ENCODE results near the gene PPP4R3B.

Gene PPP4R3B

DNA sequence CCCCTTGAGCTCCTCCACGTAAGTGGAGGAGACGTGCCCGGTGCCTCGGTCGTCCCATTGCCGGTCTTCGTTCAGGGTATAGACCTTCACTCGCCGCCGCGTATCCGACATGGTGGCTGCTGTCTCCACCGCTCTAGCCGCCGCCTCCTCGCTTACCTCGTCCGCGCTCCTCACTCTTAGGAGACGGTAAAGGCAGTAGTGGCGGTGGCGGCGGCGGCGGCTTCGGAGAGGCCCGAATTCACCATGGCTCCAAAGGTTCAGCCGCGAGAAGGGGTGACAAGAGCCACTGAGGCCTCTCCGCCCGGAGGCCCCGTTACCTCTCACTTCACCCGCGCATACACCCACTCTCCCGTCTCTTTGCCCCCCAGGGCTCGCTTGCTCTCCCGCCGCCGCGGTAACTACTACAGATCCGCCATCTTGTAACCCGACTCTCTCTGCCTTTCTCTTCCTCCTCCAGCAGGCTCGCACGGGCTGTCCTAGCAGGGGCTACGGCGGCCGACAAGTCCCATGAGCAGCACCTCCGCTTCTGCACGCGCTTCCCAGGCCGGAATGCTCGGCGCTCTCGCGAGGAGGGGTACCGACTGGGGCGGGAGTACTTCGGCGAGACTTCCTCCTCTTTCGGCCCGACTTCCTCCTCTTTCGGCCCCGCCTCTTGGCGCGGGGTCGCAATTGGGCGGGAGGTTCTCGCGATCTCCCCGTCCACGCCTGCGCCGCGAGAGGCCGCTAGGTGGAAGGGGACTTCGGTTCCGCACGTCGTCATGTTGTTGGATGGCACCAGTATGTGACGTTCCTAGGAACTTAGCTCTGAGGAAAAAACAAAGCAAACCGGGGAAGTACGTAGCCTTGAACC, at the start of gene PPP4R3B:
TSS of gene PPP4R3B (minus strand) at position 448 of the 850 bp plus-strand sequence. CDS start at position 111, 337 bp downstream.
- peak within 1 kb of the TSS; percentile 54 to 98 (median 84) for H3K4me3 ChIP-seq
- H3K27ac ChIP-seq, result peak within 1 kb of the TSS; percentile 85 to 100 (median 99)

DNA sequence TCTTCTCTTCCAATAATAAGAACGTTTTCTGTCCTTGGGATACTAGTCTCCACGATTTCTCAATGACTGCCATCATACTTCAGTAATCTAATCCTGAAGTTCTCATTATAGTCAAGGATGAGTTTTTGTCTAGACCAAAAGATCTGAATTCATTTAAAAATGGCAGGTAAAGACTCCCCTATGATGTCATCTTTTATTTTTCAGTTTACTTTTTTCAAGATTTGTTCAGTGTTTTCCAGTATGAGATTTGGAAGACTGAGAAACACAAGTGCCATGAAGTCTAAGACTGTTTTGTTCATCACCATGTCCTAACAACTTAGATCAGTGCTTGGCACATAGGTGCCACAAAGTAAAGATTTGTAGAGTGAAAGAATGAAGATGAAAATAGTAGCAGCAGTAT, 35.8 kb upstream of the PPP4R3B start:
- H3K27ac ChIP-seq, result no peak overlapping the region
- no peak overlapping the region for H3K4me3 ChIP-seq

DNA sequence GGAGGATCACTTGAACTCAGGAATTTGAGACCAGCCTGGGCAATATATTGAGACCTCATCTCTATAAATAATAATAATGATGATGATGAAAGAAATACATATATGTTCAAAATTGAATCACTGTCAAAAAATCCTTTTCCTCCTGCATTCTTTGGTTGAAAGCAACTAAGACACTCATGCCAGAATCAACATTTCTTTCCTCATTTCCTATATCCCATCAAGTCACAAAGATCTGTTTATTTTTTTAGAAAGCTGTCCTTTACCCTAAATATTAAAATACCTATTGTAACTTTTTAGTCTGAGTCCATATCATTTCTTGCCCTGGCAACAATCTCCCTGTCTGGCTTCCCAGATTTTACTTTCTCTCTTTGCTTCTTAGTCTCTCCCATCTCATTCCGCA, 31.8 kb upstream of the PPP4R3B start:
- no peak overlapping the region for H3K27ac ChIP-seq
- H3K4me3 ChIP-seq, result no peak overlapping the region

DNA sequence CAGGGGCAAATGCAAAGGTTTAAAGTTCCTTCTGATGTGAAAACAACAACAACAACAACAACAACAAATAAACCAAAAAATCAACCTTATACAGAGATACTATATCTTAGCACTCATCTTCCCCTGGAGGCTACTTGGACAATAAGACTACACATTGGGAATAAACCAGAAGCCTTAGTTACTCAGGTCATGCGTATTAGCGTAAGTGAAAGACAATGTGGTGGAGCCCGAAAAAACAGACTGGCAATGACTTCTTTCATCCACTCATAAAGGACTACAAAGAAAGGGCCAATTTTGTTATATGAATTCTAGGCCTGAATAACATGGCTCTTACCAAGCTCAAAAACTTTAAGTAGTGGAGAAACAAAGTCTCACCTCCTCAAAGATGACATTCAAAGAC, 19.4 kb upstream of the PPP4R3B start:
- Histone ChIP-seq H3K4me3 (no peak overlapping the region), H3K27ac (no peak overlapping the region)

DNA sequence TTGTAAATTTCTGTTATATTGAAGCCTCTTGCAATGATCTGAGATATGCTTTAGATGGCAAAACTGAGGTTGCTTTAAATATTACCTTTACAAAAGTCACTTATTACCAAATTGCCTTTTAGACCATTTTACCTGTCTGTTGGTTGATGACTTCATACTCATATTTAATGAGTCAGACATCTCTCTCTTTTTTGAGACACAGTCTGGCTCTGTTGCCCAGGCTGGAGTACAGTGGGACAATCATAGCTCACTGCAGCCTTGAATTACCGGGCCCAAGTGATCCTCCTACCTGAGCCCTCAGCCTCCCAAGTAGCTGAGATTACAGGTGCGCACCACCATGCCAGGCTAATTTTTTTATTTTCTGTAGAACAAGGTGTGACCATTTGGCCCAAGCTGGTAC, 11.5 kb upstream of the PPP4R3B start:
- no peak overlapping the region for H3K27ac ChIP-seq
- no peak overlapping the region for H3K4me3 ChIP-seq

DNA sequence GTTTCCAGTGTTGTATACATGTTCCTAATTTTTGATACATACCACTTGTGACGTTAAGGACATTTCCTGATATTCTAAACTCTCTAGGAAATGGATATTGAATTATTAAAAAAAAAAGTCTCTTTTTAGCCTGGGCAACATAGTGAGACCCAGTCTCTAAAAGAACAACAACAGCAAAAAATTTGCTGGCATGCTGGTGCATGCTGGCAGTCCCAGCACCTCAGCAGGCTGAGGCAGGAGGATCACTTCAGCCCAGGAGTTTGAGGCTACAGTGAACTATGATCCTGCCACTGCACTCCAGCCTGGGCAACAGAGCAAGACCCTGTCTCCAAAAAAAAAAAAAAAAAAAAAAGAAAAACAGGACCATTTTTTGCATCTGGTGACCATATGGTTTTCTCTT, 10.5 kb upstream of the PPP4R3B start:
- Histone ChIP-seq H3K27ac (no peak overlapping the region), H3K4me3 (no peak overlapping the region)

DNA sequence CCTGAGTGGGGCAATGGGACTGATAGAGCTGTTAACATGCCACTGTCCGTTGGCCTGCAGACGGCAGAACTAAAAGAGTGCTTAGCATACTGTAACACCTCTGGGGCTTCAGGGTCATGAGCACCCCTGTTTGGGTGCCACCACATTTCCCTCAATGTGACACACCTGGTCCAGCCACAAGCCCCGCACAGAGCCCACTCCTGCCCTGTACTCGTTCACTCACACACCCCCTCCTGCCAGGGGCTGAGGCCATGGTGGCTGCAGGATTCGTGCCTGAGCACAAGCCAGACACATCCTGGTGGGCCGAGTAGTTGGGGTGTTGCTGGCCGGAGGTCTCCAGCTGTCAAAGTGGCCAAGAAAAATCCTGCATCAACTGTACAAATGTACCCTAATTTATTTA, 4.4 kb upstream of the PPP4R3B start:
- H3K4me3 ChIP-seq, result no peak overlapping the region
- H3K27ac ChIP-seq, result no peak overlapping the region

DNA sequence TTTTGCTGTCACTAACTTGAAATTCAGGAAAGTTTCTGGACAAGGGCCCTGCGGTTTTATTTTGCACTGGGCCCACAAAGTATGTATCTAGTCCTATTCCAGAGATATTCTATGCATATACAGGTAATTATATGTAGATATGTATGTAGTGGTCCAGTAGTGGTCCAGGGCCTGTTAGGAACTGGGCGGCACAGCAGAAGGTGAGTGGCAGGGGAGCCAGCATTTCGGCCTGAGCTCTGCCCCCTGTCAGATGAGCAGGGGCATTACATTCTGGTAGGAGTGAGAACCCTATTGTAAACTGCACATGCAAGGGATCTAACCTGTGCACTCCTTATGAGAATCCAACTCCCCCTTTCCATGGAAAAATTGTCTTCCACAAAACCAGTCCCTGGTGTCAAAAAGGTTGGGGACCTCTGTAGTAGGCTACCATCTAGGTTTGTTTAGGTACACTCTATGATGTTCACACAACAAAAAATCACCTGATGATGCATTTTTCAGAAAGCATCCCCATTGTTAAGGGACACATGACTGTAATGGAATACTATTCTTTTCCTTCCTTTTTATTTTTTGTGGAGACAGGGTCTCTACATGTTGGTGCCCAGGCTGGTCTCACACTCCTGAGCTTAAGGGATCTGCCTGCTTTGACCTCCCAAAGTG, 2.8 kb upstream of the PPP4R3B start:
- Histone ChIP-seq H3K27ac (no peak overlapping the region), H3K4me3 (no peak overlapping the region)

DNA sequence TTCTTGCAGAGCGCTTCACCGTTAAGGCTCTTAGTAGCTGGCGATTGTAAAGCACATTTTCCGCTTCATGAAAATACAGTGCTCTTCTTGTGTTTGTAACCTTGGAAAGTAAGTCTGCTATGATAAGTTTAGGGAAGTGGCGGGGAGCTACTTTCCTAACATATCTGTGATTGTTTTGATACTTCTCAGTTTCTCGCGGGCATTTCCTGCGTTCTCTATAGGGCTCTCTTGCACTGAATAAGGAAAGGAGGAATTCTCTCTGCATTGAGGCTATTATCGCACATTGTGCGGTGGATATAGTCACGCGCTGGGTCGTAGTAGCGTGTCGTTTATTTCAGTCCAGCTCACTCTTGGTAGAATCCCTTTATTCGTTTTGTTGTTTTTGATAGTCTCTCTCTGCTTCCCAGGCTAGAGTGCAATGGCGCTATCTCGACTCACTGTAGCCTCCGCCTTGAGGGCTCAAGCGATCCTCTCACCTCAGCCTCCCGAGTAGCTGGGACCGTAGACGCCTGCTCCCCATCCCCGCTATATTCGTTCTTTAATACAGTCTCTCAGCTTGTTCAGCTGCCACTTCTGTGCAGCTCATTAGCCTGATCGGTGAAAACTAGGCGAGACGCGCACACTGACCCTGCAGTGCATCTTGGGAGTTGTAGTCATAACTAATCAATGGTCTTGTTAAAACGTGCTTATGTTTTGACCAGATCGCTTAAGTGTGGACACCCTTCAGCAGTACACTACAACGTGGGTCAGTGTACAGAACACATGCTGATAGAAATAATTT, 1.0 kb upstream of the PPP4R3B start:
- Histone ChIP-seq H3K4me3 (peak overlapping the region; percentile 54 to 98 (median 84)), H3K27ac (peak overlapping the region; percentile 57 to 100 (median 92))

DNA sequence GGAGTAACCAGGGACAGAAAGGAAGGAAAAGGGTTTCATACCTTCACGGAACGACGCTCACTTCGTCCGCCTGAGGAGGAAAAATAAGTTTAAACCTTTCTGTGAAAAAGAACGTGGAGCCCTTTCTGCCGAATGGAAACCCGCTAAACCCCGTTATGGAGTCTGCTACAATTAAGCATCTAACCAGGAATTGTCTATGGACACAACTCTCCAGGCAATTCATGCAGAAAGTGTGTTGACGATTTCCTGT, 528 bp upstream of the PPP4R3B start:
- Histone ChIP-seq H3K4me3 (peak overlapping the region; percentile 54 to 98 (median 84)), H3K27ac (peak overlapping the region; percentile 57 to 100 (median 92))

DNA sequence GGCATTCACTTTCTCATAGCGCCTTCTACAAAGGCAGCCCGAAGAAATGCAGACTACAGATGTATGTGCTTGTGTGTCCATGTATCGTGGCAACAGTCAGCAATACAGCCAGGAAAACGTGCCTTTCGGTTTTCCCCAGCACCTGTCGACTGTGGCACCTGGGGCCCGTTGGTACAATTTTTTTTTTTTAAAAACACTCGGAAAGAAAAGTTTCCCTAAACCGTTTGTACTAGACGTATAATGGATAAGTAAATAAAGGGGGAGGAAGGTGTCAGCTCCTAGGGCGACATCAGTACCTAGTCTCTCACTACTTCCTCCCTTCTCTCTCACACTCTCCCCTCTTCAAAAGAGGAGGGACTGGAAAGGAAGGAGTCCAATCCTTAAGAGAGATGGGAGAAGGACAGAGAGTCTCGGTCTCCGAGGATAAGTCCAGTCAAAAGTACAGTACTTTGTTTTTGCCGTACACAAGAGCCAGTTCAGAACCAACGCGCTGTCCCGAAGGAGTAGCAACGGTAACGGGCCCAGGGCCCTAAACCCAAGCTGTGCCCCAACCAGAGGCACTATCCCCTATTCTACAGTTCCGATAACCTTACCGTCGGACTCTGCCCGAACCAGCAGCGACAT, 759 bp downstream of the PPP4R3B start:
- Histone ChIP-seq H3K27ac (peak overlapping the region; percentile 85 to 100 (median 99)), H3K4me3 (peak overlapping the region; percentile 54 to 98 (median 84))

DNA sequence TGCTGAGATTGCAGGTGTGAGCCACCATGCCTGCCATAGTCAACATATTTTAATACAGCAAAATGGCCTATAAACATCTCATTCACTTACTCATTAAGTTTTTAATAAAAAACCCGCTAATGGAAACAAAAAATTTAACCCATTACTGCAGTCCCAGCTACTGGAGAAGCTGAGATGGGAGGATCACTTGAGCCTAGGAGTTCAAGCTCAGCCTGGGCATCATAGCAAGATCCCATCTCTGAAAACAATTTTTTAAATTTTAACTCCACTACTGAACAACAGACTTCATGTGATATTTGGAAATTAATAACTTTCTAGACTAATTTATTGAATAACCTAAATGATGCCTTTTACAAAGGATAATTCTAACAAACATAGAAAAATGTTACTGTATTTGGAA, 5.4 kb downstream of the PPP4R3B start:
- no peak overlapping the region for H3K4me3 ChIP-seq
- H3K27ac ChIP-seq, result no peak overlapping the region

DNA sequence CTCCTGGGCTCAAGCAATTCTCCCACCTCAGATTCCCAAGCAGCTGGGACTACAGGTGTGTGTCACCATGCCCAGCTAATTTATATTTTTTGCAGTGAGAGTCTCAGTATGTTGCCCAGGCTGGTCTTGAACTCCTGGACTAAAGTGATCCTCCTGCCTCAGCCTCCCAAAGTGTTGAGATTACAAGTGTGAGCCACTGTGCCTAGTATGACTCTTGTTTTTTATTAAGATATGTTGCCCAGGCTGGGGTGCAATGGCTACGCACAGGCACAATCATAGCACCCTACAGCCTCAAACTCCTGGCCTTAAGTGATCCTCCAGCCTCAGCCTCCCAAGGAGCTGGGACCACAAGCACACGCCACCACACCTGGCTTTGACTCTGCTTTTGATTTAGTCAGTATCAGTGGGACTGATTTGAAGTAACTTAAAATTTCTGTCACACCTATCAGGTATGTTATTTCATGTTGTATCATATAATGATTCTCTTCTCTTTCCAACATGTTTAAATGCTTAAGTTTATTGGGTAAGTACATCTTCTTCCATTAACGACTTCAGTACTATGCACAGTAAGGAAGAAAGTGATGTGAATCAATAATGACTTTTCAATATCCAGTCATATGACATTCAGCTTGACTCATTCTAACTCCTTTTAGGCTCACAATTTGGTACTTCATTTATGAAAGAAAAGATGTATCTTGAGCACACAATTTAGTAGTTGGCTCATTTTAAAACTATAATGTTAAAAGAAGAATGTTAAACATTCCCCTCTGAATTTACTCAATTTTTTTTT, 6.3 kb downstream of the PPP4R3B start:
- Histone ChIP-seq H3K27ac (no peak overlapping the region), H3K4me3 (no peak overlapping the region)

DNA sequence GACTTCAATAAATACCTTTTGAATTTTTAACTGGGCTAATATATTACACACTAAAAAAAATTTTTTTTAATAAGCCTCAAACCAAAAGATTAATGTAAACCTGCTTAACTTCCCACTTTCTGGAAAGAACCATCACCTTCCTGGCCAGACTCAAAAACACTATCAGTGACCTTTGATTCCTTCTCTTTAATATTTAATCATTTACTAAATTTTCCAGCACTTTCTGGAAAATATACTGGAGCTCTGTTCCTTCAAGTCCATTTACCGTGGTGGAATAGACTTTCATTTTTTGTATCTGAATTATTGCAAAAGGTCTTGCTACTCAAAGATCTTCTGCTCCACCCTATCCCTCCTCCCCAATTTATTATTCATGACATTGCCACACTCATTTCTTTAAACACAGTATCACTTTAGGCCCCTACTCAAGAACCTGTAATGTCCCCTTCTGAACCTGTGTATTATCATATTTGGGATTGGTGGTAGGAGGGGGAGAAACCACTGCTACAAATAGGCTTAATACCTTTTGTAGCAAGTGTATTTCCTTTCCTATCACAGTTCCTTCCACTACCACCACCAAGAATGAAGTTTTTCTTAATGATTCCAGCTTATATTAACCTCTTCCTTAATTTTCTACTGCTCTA, 7.4 kb downstream of the PPP4R3B start:
- H3K27ac ChIP-seq, result no peak overlapping the region
- H3K4me3 ChIP-seq, result no peak overlapping the region

DNA sequence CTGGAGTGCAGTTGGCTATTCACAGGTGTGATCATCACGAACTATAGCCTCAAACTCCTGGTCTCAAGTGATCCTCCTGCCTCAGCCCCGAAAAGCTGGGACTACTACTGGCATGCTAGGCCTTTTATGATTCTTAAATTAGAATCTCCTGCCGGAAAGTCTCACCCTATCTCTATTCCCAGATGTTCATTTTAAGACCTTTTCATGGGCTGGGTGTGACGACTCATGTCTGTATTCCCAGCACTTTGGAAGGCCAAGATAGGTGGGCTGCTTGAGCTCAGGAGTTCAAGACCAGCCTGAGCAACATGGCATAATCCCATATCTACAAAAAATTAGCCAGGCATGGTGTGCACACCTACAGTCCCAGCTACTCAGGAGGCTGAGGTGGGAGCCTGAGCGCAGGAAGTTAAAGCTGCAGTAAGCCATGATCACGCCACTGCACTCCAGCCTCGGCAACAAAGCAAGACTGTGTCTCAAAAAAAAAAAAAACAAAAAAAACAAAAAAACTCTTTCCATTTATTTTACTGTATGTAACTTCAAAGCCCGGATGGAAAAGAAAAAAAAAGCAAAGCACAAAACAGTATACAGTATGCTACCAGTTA, 8.1 kb downstream of the PPP4R3B start:
- no peak overlapping the region for H3K4me3 ChIP-seq
- no peak overlapping the region for H3K27ac ChIP-seq

DNA sequence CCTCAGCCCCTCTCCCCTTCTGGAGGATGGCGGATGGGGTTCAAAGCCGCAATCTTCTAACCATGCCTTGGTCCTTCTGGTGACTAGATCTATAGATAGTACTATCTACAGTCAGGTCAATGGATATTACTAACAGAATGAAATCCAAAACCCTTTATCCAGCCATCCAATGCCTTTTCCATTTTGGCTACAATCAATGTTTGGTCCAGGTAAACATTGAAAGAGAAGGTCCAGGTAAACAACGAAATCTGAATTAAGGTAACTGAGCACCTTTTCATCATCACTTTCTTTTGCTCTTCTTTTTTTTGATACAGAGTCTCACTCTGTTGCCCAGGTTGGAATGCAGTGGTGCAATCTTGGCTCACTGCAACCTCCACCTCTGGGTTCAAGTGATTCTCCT, 9.7 kb downstream of the PPP4R3B start:
- Histone ChIP-seq H3K27ac (no peak overlapping the region), H3K4me3 (no peak overlapping the region)

DNA sequence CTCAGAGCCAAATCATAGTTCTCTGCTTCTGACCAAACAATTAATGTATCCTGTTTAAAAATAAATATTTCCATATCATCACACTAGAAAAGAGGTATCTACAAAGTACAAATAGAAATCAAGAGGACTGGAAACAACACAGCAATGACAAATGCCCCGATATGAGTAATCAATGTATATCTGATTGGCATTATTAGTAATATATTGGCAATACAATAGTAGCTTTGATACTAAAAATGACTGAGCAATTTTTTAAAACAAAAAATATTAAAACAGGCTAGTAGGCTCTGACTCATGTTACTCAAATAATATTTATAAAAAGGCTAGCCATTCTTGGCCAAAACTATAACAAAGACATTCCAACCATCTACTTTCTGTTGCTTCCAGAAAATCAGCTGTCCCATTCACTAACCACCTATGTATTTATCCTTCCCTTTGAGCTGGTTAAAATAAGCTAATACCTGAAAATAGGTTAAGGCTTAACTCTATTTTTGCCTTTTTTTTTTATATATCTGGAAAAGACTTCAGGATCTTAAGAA, 13.3 kb downstream of the PPP4R3B start:
- H3K27ac ChIP-seq, result peak overlapping the region in 2 of 21 experiments; percentile 1 to 11
- H3K4me3 ChIP-seq, result no peak overlapping the region

DNA sequence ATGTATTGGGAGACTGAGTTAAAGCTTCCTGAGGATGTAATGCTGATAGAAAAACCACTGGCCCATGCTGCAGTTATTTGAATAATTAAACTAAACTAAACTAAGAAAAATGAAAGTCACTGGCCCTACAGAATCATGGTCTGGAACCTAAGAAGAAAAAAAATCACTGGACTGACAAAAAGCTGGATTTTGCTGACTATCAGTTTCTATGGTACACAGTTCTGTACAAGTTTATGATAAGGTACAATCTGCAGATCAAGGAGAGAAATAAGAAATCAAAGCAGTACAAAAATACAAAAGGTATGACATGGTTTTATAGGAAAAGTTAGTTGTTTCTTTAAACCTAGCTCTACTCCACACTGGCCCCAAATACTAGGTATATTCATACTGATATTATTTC, 15.6 kb downstream of the PPP4R3B start:
- Histone ChIP-seq H3K4me3 (no peak overlapping the region), H3K27ac (no peak overlapping the region)
